WTC11 (cell line): ENCODE data around the gene MIXL1. TPM values are rescaled to one million over a fixed set of nuclear protein-coding genes. Genes with fewer than 3 reads are reported as not detected.
"Not testable (repeated sequence)": the region's sequence is repeated elsewhere in the genome, so short reads cannot be mapped to it uniquely, and the experiment has no call there.

Experiments
- ATAC-seq: fragments of 200-7000 bp; cut with Tn5 transposase; 2 replicates; pipeline ENCODE4 v1.10.0; 2021; ENCODE audit warnings: mild to moderate bottlenecking, moderate library complexity
- CTCF ChIA-PET: fragments of 300-600 bp; sonication (Branson Sonifier 250); formaldehyde crosslinking; loops from one replicate; lab custom pipeline; 2021; ENCODE audit warnings: antibody characterized with exemption; lab: Charles Lee
- POLR2A ChIA-PET: fragments of 350-600 bp; sonication (Branson Sonifier 250); formaldehyde crosslinking; loops from one replicate; lab custom pipeline; 2021; ENCODE audit warnings: antibody characterized with exemption; lab: Charles Lee
- DNase-seq: peaks from one replicate; pipeline ENCODE4 v3.0.0; 2021; ENCODE audit warnings: low spot score
- H3K27ac Mint-ChIP-seq: 2 replicates; pipeline ENCODE4 v1.8.0; 2021; ENCODE audit warnings: mixed read lengths
- H3K27me3 Mint-ChIP-seq: 2 replicates; pipeline ENCODE4 v1.8.0; 2021; ENCODE audit warnings: low read depth, mild to moderate bottlenecking, moderate library complexity, mixed read lengths
- H3K36me3 Mint-ChIP-seq: 2 replicates; pipeline ENCODE4 v1.8.0; 2021; ENCODE audit warnings: mixed read lengths
- H3K4me1 Mint-ChIP-seq: 2 replicates; pipeline ENCODE4 v1.8.0; 2022; ENCODE audit warnings: mixed read lengths
- H3K4me3 Mint-ChIP-seq: 2 replicates; pipeline ENCODE4 v1.8.0; 2021; ENCODE audit warnings: mild to moderate bottlenecking, moderate library complexity, mixed read lengths
- H3K9me3 Mint-ChIP-seq: 2 replicates; pipeline ENCODE4 v1.8.0; 2021; ENCODE audit warnings: mixed read lengths
- ATF1 ChIP-seq: sonication (generic); formaldehyde crosslinking; IDR thresholded peaks from 2 replicates; pipeline ENCODE4 v1.8.1; 2023; ENCODE audit warnings: mild to moderate bottlenecking, moderate library complexity, missing genetic modification reagents
- CDX4 ChIP-seq: fragments of 250-450 bp; sonication (Bioruptor Pico); IDR thresholded peaks from 2 replicates; pipeline ENCODE4 v1.9.0; 2021; ENCODE audit warnings: moderate library complexity, mild to moderate bottlenecking, inconsistent platforms, borderline replicate concordance
- E2F1 ChIP-seq: sonication (generic); formaldehyde crosslinking; IDR thresholded peaks from 2 replicates; pipeline ENCODE4 v1.8.0; 2022; ENCODE audit warnings: mild to moderate bottlenecking, missing genetic modification reagents
- FOXJ3 ChIP-seq: sonication (generic); formaldehyde crosslinking; IDR thresholded peaks from 2 replicates; pipeline ENCODE4 v1.9.0; 2021; ENCODE audit warnings: missing genetic modification reagents, mild to moderate bottlenecking, borderline replicate concordance
- GRHL2 ChIP-seq: fragments of 250-450 bp; sonication (Bioruptor Pico); IDR thresholded peaks from 2 replicates; pipeline ENCODE4 v1.8.0; 2022; ENCODE audit warnings: mild to moderate bottlenecking, moderate library complexity; ENCODE audit not compliant: insufficient replicate concordance, severe bottlenecking
- JUN ChIP-seq: sonication (generic); formaldehyde crosslinking; IDR thresholded peaks from 2 replicates; pipeline ENCODE4 v1.8.0; 2023; ENCODE audit warnings: mild to moderate bottlenecking, missing genetic modification reagents
- KAT7 ChIP-seq: sonication (generic); formaldehyde crosslinking; IDR thresholded peaks from 2 replicates; pipeline ENCODE4 v1.8.1; 2023; ENCODE audit warnings: missing genetic modification reagents, mild to moderate bottlenecking, borderline replicate concordance
- PREB ChIP-seq: sonication (generic); formaldehyde crosslinking; IDR thresholded peaks from 2 replicates; pipeline ENCODE4 v1.8.1; 2022; ENCODE audit warnings: mild to moderate bottlenecking, missing genetic modification reagents, moderate library complexity, borderline replicate concordance
- SP1 ChIP-seq: sonication (generic); formaldehyde crosslinking; conservative IDR thresholded peaks from 2 replicates; pipeline ENCODE4 v1.8.1; 2022; ENCODE audit warnings: missing genetic modification reagents
- TEAD1 ChIP-seq: sonication (generic); formaldehyde crosslinking; IDR thresholded peaks from 2 replicates; pipeline ENCODE4 v1.8.0; 2022; ENCODE audit warnings: mild to moderate bottlenecking, missing genetic modification reagents
- TP53 ChIP-seq: sonication (generic); formaldehyde crosslinking; IDR thresholded peaks from 2 replicates; pipeline ENCODE4 v1.8.1; 2023; ENCODE audit warnings: mild to moderate bottlenecking, missing genetic modification reagents
- total RNA-seq: library from RNA; stranded (reverse); gene quantifications from 3 replicates; pipeline ENCODE4 v1.2.3, GENCODE V29; 2021
- TF ChIP-seq, protein P1 (sequence below): sonication (generic); formaldehyde crosslinking; IDR thresholded peaks from 2 replicates; pipeline ENCODE4 v1.8.0; 2022; ENCODE audit warnings: mild to moderate bottlenecking, missing genetic modification reagents
- TF ChIP-seq, protein P2 (sequence below): fragments of 250-450 bp; sonication (Bioruptor Pico); IDR thresholded peaks from 2 replicates; pipeline ENCODE4 v1.9.0; 2021; ENCODE audit warnings: mild to moderate bottlenecking
- TF ChIP-seq, protein P3 (sequence below): sonication (generic); formaldehyde crosslinking; IDR thresholded peaks from 2 replicates; pipeline ENCODE4 v1.8.0; 2022; ENCODE audit warnings: missing genetic modification reagents
- TF ChIP-seq, protein P4 (sequence below): sonication (generic); formaldehyde crosslinking; IDR thresholded peaks from 2 replicates; pipeline ENCODE4 v1.8.0; 2022; ENCODE audit warnings: mild to moderate bottlenecking, missing genetic modification reagents
- TF ChIP-seq, protein P5 (sequence below): sonication (generic); formaldehyde crosslinking; IDR thresholded peaks from 2 replicates; pipeline ENCODE4 v1.8.1; 2023; ENCODE audit warnings: mild to moderate bottlenecking, missing genetic modification reagents, moderate library complexity
- TF ChIP-seq, protein P6 (sequence below): sonication (generic); formaldehyde crosslinking; IDR thresholded peaks from 2 replicates; pipeline ENCODE4 v1.8.1; 2023; ENCODE audit warnings: mild to moderate bottlenecking, missing genetic modification reagents

MIXL1 gene
- total RNA-seq, 1 experiment from 2014 or later: 6.4 TPM

DNA sequence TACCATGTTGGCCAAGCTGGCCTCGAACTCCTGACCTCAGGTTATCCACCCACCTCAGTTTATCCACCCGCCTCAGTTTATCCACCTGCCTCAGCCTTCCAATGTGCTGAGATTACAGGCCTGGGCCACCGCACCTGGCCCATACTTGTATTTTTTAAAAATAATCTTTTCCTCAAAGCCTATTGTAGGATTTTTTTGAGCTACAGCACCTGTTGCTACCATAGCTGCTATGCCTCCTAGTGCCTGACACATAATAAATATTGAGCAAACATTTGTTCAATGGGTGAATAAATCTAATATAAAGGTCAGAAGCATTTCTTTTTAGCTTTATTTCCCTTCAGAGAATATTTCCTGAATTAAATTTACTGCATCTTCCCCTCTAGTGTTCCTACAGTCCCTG lies 21.2 kb upstream of the MIXL1 start (continued):
- TF ChIP-seq, protein P1, sequence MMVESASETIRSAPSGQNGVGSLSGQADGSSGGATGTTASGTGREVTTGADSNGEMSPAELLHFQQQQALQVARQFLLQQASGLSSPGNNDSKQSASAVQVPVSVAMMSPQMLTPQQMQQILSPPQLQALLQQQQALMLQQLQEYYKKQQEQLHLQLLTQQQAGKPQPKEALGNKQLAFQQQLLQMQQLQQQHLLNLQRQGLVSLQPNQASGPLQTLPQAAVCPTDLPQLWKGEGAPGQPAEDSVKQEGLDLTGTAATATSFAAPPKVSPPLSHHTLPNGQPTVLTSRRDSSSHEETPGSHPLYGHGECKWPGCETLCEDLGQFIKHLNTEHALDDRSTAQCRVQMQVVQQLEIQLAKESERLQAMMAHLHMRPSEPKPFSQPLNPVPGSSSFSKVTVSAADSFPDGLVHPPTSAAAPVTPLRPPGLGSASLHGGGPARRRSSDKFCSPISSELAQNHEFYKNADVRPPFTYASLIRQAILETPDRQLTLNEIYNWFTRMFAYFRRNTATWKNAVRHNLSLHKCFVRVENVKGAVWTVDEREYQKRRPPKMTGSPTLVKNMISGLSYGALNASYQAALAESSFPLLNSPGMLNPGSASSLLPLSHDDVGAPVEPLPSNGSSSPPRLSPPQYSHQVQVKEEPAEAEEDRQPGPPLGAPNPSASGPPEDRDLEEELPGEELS (CRISPR knock-in tag): no peak

GRCh38 chr1:226202666-226203065 lies 20.8 kb upstream of the MIXL1 start:
- H3K36me3 Mint-ChIP-seq, ATAC-seq, DNase-seq, POLR2A ChIA-PET, H3K9me3 Mint-ChIP-seq, H3K4me3 Mint-ChIP-seq, H3K27me3 Mint-ChIP-seq: not testable (repeated sequence)
- CTCF ChIA-PET: interaction anchor here (0.6 to 3.5 kb wide), 6 partner anchors 13 to 131 kb away, joined by 3 to 43 read pairs (median 8); partner anchors contain the start of gene LIN9
- H3K27ac Mint-ChIP-seq: 0 out of 2 replicates have a peak overlapping the region, but pooled peaks have one; percentile 60
- H3K4me1 Mint-ChIP-seq: peaks cover 19% of the 10 kb centered on the region

DNA sequence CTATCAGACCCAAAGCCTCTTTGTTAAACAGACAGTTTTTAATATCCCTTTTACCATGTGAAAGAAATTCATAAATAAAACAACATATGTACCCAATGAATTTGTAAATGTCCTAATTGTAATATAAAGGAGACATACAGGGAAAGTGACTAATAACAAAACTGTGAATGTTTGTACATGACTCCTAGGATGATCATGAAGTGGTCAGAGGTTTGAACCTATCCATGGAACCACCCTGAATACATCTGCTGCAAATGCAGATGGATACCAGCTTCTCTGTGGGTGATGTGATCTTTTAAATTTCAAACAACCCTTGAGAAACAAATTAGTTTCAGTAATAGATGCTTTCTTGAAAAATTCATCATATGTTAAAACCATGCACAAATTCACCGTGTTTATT lies 20.2 kb upstream of the MIXL1 start:
- no peak for ATAC-seq

GRCh38 chr1:226203655-226204054 lies 19.8 kb upstream of the MIXL1 start:
- Mint-ChIP-seq H3K9me3 (no peaks in the 10 kb centered on the region; the same call in 1 of the 2 replicates), H3K36me3 (no peaks in the 10 kb centered on the region), H3K27me3 (no peaks in the 10 kb centered on the region; the same call in 1 of the 2 replicates), H3K27ac (no peak overlapping the region), H3K4me1 (peaks cover 19% of the 10 kb centered on the region), H3K4me3 (no peak overlapping the region)
- DNase-seq (no peak), ATAC-seq (peak; percentile 21; the same call in 1 of the 2 replicates)
- ChIA-PET POLR2A (no interaction called here), CTCF (no interaction called here)
- TF ChIP-seq SP1 (CRISPR knock-in tag): no peak
- TF ChIP-seq, protein P2, sequence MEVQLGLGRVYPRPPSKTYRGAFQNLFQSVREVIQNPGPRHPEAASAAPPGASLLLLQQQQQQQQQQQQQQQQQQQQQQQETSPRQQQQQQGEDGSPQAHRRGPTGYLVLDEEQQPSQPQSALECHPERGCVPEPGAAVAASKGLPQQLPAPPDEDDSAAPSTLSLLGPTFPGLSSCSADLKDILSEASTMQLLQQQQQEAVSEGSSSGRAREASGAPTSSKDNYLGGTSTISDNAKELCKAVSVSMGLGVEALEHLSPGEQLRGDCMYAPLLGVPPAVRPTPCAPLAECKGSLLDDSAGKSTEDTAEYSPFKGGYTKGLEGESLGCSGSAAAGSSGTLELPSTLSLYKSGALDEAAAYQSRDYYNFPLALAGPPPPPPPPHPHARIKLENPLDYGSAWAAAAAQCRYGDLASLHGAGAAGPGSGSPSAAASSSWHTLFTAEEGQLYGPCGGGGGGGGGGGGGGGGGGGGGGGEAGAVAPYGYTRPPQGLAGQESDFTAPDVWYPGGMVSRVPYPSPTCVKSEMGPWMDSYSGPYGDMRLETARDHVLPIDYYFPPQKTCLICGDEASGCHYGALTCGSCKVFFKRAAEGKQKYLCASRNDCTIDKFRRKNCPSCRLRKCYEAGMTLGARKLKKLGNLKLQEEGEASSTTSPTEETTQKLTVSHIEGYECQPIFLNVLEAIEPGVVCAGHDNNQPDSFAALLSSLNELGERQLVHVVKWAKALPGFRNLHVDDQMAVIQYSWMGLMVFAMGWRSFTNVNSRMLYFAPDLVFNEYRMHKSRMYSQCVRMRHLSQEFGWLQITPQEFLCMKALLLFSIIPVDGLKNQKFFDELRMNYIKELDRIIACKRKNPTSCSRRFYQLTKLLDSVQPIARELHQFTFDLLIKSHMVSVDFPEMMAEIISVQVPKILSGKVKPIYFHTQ (CRISPR knock-in tag): no peak
- no peak for TF ChIP-seq E2F1 (CRISPR knock-in tag)
- TF ChIP-seq, protein P3, sequence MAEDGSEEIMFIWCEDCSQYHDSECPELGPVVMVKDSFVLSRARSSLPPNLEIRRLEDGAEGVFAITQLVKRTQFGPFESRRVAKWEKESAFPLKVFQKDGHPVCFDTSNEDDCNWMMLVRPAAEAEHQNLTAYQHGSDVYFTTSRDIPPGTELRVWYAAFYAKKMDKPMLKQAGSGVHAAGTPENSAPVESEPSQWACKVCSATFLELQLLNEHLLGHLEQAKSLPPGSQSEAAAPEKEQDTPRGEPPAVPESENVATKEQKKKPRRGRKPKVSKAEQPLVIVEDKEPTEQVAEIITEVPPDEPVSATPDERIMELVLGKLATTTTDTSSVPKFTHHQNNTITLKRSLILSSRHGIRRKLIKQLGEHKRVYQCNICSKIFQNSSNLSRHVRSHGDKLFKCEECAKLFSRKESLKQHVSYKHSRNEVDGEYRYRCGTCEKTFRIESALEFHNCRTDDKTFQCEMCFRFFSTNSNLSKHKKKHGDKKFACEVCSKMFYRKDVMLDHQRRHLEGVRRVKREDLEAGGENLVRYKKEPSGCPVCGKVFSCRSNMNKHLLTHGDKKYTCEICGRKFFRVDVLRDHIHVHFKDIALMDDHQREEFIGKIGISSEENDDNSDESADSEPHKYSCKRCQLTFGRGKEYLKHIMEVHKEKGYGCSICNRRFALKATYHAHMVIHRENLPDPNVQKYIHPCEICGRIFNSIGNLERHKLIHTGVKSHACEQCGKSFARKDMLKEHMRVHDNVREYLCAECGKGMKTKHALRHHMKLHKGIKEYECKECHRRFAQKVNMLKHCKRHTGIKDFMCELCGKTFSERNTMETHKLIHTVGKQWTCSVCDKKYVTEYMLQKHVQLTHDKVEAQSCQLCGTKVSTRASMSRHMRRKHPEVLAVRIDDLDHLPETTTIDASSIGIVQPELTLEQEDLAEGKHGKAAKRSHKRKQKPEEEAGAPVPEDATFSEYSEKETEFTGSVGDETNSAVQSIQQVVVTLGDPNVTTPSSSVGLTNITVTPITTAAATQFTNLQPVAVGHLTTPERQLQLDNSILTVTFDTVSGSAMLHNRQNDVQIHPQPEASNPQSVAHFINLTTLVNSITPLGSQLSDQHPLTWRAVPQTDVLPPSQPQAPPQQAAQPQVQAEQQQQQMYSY (CRISPR knock-in tag): no peak

More for the DNA sequence above, 20.2 kb upstream of the MIXL1 start:
- ChIA-PET POLR2A (no interaction called here), CTCF (interaction anchor here (1.0 to 3.5 kb wide), 4 partner anchors 12 to 130 kb away, joined by 3 to 43 read pairs (median 22); no protein-coding TSS in a partner anchor)
- DNase-seq: no peak
- TF ChIP-seq TEAD1 (no peak), GRHL2 (CRISPR knock-in tag) (no peak), CDX4 (no peak), TP53 (CRISPR knock-in tag) (no peak), JUN (no peak), PREB (no peak), KAT7 (CRISPR knock-in tag) (no peak), ATF1 (no peak), FOXJ3 (no peak)
- TF ChIP-seq, protein P4, sequence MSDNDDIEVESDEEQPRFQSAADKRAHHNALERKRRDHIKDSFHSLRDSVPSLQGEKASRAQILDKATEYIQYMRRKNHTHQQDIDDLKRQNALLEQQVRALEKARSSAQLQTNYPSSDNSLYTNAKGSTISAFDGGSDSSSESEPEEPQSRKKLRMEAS: no peak
- TF ChIP-seq, protein P5, sequence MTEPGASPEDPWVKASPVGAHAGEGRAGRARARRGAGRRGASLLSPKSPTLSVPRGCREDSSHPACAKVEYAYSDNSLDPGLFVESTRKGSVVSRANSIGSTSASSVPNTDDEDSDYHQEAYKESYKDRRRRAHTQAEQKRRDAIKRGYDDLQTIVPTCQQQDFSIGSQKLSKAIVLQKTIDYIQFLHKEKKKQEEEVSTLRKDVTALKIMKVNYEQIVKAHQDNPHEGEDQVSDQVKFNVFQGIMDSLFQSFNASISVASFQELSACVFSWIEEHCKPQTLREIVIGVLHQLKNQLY (CRISPR knock-in tag): no peak
- TF ChIP-seq, protein P6, sequence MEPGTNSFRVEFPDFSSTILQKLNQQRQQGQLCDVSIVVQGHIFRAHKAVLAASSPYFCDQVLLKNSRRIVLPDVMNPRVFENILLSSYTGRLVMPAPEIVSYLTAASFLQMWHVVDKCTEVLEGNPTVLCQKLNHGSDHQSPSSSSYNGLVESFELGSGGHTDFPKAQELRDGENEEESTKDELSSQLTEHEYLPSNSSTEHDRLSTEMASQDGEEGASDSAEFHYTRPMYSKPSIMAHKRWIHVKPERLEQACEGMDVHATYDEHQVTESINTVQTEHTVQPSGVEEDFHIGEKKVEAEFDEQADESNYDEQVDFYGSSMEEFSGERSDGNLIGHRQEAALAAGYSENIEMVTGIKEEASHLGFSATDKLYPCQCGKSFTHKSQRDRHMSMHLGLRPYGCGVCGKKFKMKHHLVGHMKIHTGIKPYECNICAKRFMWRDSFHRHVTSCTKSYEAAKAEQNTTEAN (CRISPR knock-in tag): no peak
- no peaks in the 10 kb centered on the region; the same call in 1 of the 2 replicates for H3K27me3 Mint-ChIP-seq
- H3K27ac Mint-ChIP-seq: no peak overlapping the region
- peaks cover 19% of the 10 kb centered on the region for H3K4me1 Mint-ChIP-seq
- no peaks in the 10 kb centered on the region; the same call in 1 of the 2 replicates for H3K9me3 Mint-ChIP-seq
- H3K36me3 Mint-ChIP-seq: no peaks in the 10 kb centered on the region
- H3K4me3 Mint-ChIP-seq: no peak overlapping the region
